HCT116 (cell line): ENCODE measurements around the gene SLC6A11. TPM values are rescaled to one million over a fixed set of nuclear protein-coding genes. Genes with fewer than 3 reads are reported as not detected.

Experiments
- ATAC-seq: fragments of 200-7000 bp; cut with Tn5 transposase; 2 replicates; pipeline ENCODE4 v1.9.1; 2020; ENCODE audit warnings: mild to moderate bottlenecking, moderate library complexity
- BruUV-seq: library from RNA; stranded (reverse); fragments of 400-500 nt; replicated peaks from 2 replicates; lab custom pipeline; 2021; lab: Mats Ljungman, UMichigan
- CTCF ChIA-PET: fragments of 300-600 bp; sonication (Branson Sonifier 250); formaldehyde crosslinking; loops from one replicate; lab custom pipeline; 2021; ENCODE audit warnings: antibody characterized with exemption; lab: Charles Lee
- POLR2A ChIA-PET: fragments of 300-600, 350-600 bp; sonication (Branson Sonifier 250); formaldehyde crosslinking; loops from one replicate; lab custom pipeline; 2021; ENCODE audit warnings: antibody characterized with exemption; lab: Charles Lee
- RAD21 ChIA-PET, 2 experiments: fragments of 300-600 bp; sonication (Branson Sonifier 250); formaldehyde crosslinking; loops; one replicate each; lab custom pipeline; 2023; ENCODE audit warnings: low total read pairs in 2 of 2; ENCODE audit not compliant: uncharacterized antibody in 2 of 2, unreplicated experiment in 2 of 2, low non-redundant PET in 1 of 2; lab: Charles Lee
- DNase-seq: peaks from one replicate; pipeline ENCODE4 v3.0.0-alpha.2; 2010; ENCODE audit warnings: low read depth, low spot score
- H2AFZ ChIP-seq: fragments of 200-600 bp; shearing (Covaris generic), sonication (generic); 2 replicates; pipeline ENCODE4 v1.6.1; 2017; ENCODE audit warnings: low read depth, mixed run types, mixed read lengths, antibody characterized with exemption, low read length; ENCODE audit not compliant: poor library complexity, severe bottlenecking
- H3K27ac ChIP-seq: 2 replicates; pipeline ENCODE4 v1.5.1; 2012; ENCODE audit warnings: low read depth, low read length
- H3K27me3 ChIP-seq: fragments of 200-600 bp; sonication (generic); 2 replicates; pipeline ENCODE4 v1.6.1; 2016; ENCODE audit warnings: mixed run types, low read length, mixed read lengths; ENCODE audit not compliant: insufficient read depth
- H3K36me3 ChIP-seq, 2 experiments: fragments of 200-500 bp in 1 of 2; fragments of 200-600 bp in 1 of 2; sonication (Bioruptor generic) in 1 of 2; sonication (generic) in 1 of 2; 2 replicates each; pipeline versions ENCODE4 v1.5.1 to v1.6.1; 2014 to 2016; ENCODE audit warnings: low read length in 2 of 2, inconsistent platforms in 1 of 2, mixed read lengths in 1 of 2, mixed run types in 1 of 2; ENCODE audit not compliant: insufficient read depth in 2 of 2, control insufficient read depth in 1 of 2
- H3K4me1 ChIP-seq, 2 experiments: fragments of 200-600 bp in 1 of 2; sonication (generic) in 1 of 2; 2 replicates each; pipeline versions ENCODE4 v1.5.1 to v1.6.1; 2012 to 2017; ENCODE audit warnings: low read length in 2 of 2, inconsistent platforms in 1 of 2, mild to moderate bottlenecking in 1 of 2, mixed read lengths in 1 of 2, mixed run types in 1 of 2, moderate library complexity in 1 of 2; ENCODE audit not compliant: insufficient read depth in 2 of 2, control insufficient read depth in 1 of 2
- H3K4me2 ChIP-seq: fragments of 200-600 bp; sonication (generic); 2 replicates; pipeline ENCODE4 v1.6.1; 2017; ENCODE audit warnings: mixed run types, low read length, mixed read lengths
- H3K4me3 ChIP-seq, 2 experiments: fragments of 200-600 bp in 1 of 2; sonication (generic) in 1 of 2; replicated peaks in 1 of 2; 2 replicates each; pipeline ENCODE4 v1.5.1; 2011 to 2016; ENCODE audit warnings: low read length in 2 of 2, control low read depth in 1 of 2, low read depth in 1 of 2, mild to moderate bottlenecking in 1 of 2, mixed read lengths in 1 of 2, mixed run types in 1 of 2
- H3K79me2 ChIP-seq: fragments of 200-600 bp; sonication (generic); 2 replicates; pipeline ENCODE4 v1.6.1; 2017; ENCODE audit warnings: mild to moderate bottlenecking, mixed run types, low read length, moderate library complexity, mixed read lengths; ENCODE audit not compliant: insufficient read depth
- H3K9ac ChIP-seq: fragments of 200-600 bp; sonication (generic); 2 replicates; pipeline ENCODE4 v1.6.1; 2016; ENCODE audit warnings: low read length, mixed read lengths
- H3K9me2 ChIP-seq: fragments of 200-600 bp; sonication (generic), shearing (Covaris generic); 2 replicates; pipeline ENCODE4 v1.6.1; 2017; ENCODE audit warnings: mixed run types, mild to moderate bottlenecking, moderate library complexity; ENCODE audit not compliant: insufficient read depth
- H3K9me3 ChIP-seq, 2 experiments: fragments of 200-500 bp in 1 of 2; fragments of 200-600 bp in 1 of 2; sonication (Bioruptor generic) in 1 of 2; sonication (generic) in 1 of 2; 2 replicates each; pipeline ENCODE4 v1.6.1; 2014 to 2017; ENCODE audit warnings: low read length in 2 of 2, mixed read lengths in 2 of 2, inconsistent platforms in 1 of 2, low read depth in 1 of 2, mild to moderate bottlenecking in 1 of 2, mixed run types in 1 of 2, moderate library complexity in 1 of 2; ENCODE audit not compliant: control insufficient read depth in 1 of 2, insufficient read depth in 1 of 2
- H4K20me1 ChIP-seq: fragments of 200-600 bp; sonication (generic), shearing (Covaris generic); 2 replicates; pipeline ENCODE4 v1.6.1; 2017; ENCODE audit warnings: mixed run types, mild to moderate bottlenecking, moderate library complexity; ENCODE audit not compliant: insufficient read depth
- CEBPB ChIP-seq: IDR thresholded peaks from 2 replicates; pipeline ENCODE4 v1.6.1; 2012; ENCODE audit warnings: low read depth
- EGR1 ChIP-seq: IDR thresholded peaks from 2 replicates; pipeline ENCODE4 v1.6.1; 2012; ENCODE audit warnings: low read depth
- EZH2 ChIP-seq: fragments of 200-600 bp; sonication (generic); IDR thresholded peaks from 2 replicates; pipeline ENCODE4 v1.6.1; 2017; ENCODE audit warnings: antibody characterized with exemption, mixed run types
- POLR2A ChIP-seq: IDR thresholded peaks from 2 replicates; pipeline ENCODE4 v1.7.0; 2011; ENCODE audit warnings: borderline replicate concordance; ENCODE audit not compliant: insufficient read depth, insufficient read length; ENCODE audit errors: extremely low read depth
- REST ChIP-seq: IDR thresholded peaks from 2 replicates; pipeline ENCODE4 v1.6.1; 2012; ENCODE audit warnings: low read depth
- YY1 ChIP-seq: IDR thresholded peaks from 2 replicates; pipeline ENCODE4 v1.6.1; 2011; ENCODE audit warnings: low read length, low read depth, moderate library complexity, mild to moderate bottlenecking; ENCODE audit not compliant: insufficient replicate concordance; ENCODE audit errors: extremely low read depth
- intact Hi-C: fragments of 100-400 bp; cut with micrococcal nuclease; formaldehyde crosslinking; loops from 2 replicates; pipeline ENCODE4 v1.10.0; 2022
- total RNA-seq: library from RNA; stranded (reverse); gene quantifications from one replicate; pipeline ENCODE4 v1.2.1, GENCODE V29; 2021; ENCODE audit not compliant: unreplicated experiment
- TF ChIP-seq, protein P1 (sequence below): IDR thresholded peaks from 2 replicates; pipeline ENCODE4 v1.6.1; 2011; ENCODE audit warnings: mild to moderate bottlenecking, low read length, moderate library complexity; ENCODE audit not compliant: insufficient replicate concordance; ENCODE audit errors: extremely low read depth

The SLC6A11 gene
- total RNA-seq, 1 experiment from 2014 or later, result not detected

DNA sequence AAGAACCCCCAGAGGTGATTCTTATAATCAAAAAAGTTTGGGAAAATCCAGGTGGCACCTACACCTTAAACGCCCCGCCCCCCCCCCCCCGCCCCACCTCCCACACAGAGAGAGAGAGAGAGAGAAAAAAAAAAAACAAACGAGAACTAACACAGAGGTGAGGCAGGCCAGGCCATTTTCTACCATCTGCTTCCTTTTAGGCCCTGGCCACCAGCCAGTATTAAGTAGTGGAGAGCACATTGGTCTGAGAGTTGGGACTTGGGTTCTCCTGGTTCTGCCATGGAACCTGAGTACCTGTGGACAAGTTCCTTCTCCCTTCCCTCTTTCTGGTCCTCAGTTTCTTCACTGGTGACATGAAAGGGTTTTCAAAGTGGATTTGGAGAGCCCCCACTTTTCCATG lies 60.6 kb downstream of the SLC6A11 start:
- Histone ChIP-seq H2AFZ (no peak overlapping the region), H3K9me2 (no peaks in the 10 kb centered on the region), H4K20me1 (no peaks in the 10 kb centered on the region), H3K9me3 (no peaks in the 10 kb centered on the region), H3K4me2 (no peak overlapping the region), H3K27me3 (peaks cover 80% of the 10 kb centered on the region), H3K27ac (no peak overlapping the region), H3K4me1 (no peaks in the 10 kb centered on the region), H3K4me3 (no peak overlapping the region), H3K36me3 (no peaks in the 10 kb centered on the region), H3K9ac (no peak overlapping the region), H3K79me2 (no peaks in the 10 kb centered on the region)
- no peak for ATAC-seq
- no TSS peak for BruUV-seq
- RAD21 ChIA-PET, result no interaction called here
- CTCF ChIA-PET, result interaction anchor here (1.5 kb wide), 1 partner anchor 183 kb away, joined by 3 read pairs; no protein-coding TSS in a partner anchor
- no peak for DNase-seq
- intact Hi-C loops, result no loop called here
- TF ChIP-seq CEBPB, result no peak
- TF ChIP-seq EZH2, result no peak
- no peak for TF ChIP-seq REST
- TF ChIP-seq POLR2A, result no peak
- no peak for TF ChIP-seq YY1
- TF ChIP-seq, protein P1, sequence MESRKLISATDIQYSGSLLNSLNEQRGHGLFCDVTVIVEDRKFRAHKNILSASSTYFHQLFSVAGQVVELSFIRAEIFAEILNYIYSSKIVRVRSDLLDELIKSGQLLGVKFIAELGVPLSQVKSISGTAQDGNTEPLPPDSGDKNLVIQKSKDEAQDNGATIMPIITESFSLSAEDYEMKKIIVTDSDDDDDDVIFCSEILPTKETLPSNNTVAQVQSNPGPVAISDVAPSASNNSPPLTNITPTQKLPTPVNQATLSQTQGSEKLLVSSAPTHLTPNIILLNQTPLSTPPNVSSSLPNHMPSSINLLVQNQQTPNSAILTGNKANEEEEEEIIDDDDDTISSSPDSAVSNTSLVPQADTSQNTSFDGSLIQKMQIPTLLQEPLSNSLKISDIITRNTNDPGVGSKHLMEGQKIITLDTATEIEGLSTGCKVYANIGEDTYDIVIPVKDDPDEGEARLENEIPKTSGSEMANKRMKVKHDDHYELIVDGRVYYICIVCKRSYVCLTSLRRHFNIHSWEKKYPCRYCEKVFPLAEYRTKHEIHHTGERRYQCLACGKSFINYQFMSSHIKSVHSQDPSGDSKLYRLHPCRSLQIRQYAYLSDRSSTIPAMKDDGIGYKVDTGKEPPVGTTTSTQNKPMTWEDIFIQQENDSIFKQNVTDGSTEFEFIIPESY, result no peak
- TF ChIP-seq EGR1, result no peak
- POLR2A ChIA-PET, result no interaction called here
